GM15510 (cell line): ENCODE data around the gene CDX2.

Source experiments
- POLR2A ChIP-seq: IDR thresholded peaks from 3 replicates; pipeline ENCODE4 v1.6.1; 2011; ENCODE audit warnings: borderline replicate concordance; ENCODE audit not compliant: insufficient read length; ENCODE audit errors: extremely low read depth

CDX2 gene

GRCh38 chr13:27981006-27981708, 12.0 kb upstream of the CDX2 start:
- TF ChIP-seq POLR2A = no peak

- no peak for TF ChIP-seq POLR2A
Observed at GRCh38 chr13:27980280-27980998, 11.3 kb upstream of the CDX2 start.

- no peak for TF ChIP-seq POLR2A
Observed at GRCh38 chr13:27979765-27980279, 10.7 kb upstream of the CDX2 start.

GRCh38 chr13:27979001-27979643, 10.0 kb upstream of the CDX2 start:
- TF ChIP-seq POLR2A = no peak

- TF ChIP-seq POLR2A = no peak
Observed at GRCh38 chr13:27978301-27978968, 9.3 kb upstream of the CDX2 start.

GRCh38 chr13:27977476-27978300, 8.6 kb upstream of the CDX2 start:
- no peak for TF ChIP-seq POLR2A

GRCh38 chr13:27976362-27977091, 7.4 kb upstream of the CDX2 start:
- TF ChIP-seq POLR2A = no peak

GRCh38 chr13:27975564-27976361, 6.6 kb upstream of the CDX2 start:
- no peak for TF ChIP-seq POLR2A

- no peak for TF ChIP-seq POLR2A
Observed at GRCh38 chr13:27973961-27974662, 5.0 kb upstream of the CDX2 start.

- TF ChIP-seq POLR2A = no peak
Observed at GRCh38 chr13:27973291-27973690, 4.2 kb upstream of the CDX2 start.

GRCh38 chr13:27972478-27972820, 3.3 kb upstream of the CDX2 start:
- no peak for TF ChIP-seq POLR2A

- TF ChIP-seq POLR2A = no peak
Observed at GRCh38 chr13:27971776-27972477, 2.8 kb upstream of the CDX2 start.
